ENCODE measurements around the gene PRPF38B.

Gene PRPF38B

DNA sequence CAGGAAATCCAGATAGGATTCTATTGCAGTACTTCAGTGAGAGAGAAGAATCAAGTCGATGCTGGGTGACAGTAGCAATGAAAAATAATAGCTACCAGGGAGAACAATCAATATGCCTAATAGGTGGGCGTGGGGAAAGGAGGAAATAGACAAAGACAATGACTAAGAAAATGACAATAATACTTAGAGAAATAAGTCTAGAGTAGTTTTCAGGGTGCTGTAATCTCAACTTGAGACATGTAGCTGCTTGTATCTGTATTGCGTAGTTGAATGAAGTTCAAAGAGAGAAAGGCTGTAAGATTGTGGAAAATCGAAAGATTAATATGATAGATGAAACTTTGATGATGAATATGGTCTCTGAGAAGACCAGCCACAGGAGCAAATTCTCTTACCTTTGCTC is 57.0 kb downstream of the PRPF38B start:
- no peak overlapping the region for H2BK5ac ChIP-seq (ENCODE audit: low read depth, low read length, poor library complexity, severe bottlenecking)

DNA sequence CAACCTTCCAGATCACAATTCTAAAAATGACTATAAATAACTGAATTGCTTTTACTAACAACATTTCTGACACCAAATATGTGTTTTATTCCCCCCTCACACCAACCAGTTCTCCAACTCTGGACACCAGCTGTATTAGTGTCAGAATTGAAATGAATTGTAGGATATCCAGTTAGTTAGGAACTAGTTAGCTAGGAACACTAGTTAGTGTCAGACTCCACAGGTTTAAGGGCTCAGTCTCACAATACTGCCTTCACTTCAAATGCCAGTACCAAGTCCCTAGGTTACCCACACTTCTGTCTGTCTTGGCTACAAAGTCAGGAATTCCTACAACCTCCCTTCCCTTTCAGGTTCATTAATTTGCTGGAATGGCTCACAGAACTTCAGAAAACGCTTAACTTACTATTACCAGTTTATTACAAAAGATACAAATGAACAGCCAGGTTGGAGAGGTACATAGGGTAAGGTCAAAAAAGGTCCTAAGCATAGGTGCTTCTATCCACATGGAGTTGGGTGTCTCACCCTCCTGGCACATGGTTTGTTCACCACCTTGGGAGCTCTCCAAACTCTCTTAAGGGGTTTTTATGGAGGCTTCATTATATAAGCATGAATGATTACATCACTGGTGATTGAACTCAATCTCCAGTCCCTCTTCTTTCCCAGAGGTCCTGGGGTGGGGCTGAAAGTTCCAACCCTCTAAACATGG is 58.5 kb downstream of the PRPF38B start:
- Histone ChIP-seq H2AFZ (ENCODE audit: low read depth, low read length) (no peak overlapping the region), H2BK12ac (ENCODE audit: low read length in 2 of 2) (no peak overlapping the region), H3K36me3 (ENCODE audit: control insufficient read depth in 1 of 2, insufficient read depth in 2 of 2, low read depth in 1 of 2, low read length in 2 of 2) (peaks cover 9 to 61% of the 10 kb centered on the region in 2 experiments), H4K8ac (ENCODE audit: low read length) (no peak overlapping the region), H3K23ac (ENCODE audit: low read length in 2 of 2) (no peak overlapping the region), H2BK120ac (ENCODE audit: low read depth, low read length) (no peak overlapping the region), H3K27ac (ENCODE audit: low read length, poor library complexity, severe bottlenecking) (peak overlapping the region; percentile 58), H3K4me1 (ENCODE audit: control insufficient read depth, insufficient read depth, low read depth, low read length) (peaks cover 6% of the 10 kb centered on the region), H3K4me3 (ENCODE audit: insufficient read depth in 1 of 2, low read depth in 1 of 2, low read length in 2 of 2) (no peak overlapping the region), H3K4me2 (ENCODE audit: low read length, poor library complexity, severe bottlenecking) (peak overlapping the region; percentile 57), H2BK15ac (ENCODE audit: low read depth, poor library complexity, severe bottlenecking) (no peak overlapping the region), H3K14ac (ENCODE audit: low read length in 2 of 2) (no peak overlapping the region), H2AK5ac (ENCODE audit: low read length, severe bottlenecking) (peak overlapping the region; percentile 48), H3K9me3 (ENCODE audit: control insufficient read depth, low read length) (no peaks in the 10 kb centered on the region), H3K79me1 (replicated peaks; ENCODE audit: low read length, poor library complexity, severe bottlenecking) (peaks cover 7% of the 10 kb centered on the region), H3K4ac (ENCODE audit: low read depth in 1 of 2, low read length in 2 of 2) (no peak overlapping the region), H2BK5ac (ENCODE audit: low read depth, low read length, poor library complexity, severe bottlenecking) (peak overlapping the region; percentile 79), H3K27me3 (ENCODE audit: control insufficient read depth in 1 of 2, insufficient read depth in 1 of 2, low read length in 2 of 2) (no peaks in the 10 kb centered on the region), H4K91ac (ENCODE audit: low read length) (no peak overlapping the region), H3K18ac (ENCODE audit: low read depth in 1 of 2, low read length in 2 of 2) (no peak overlapping the region), H3K9ac (ENCODE audit: low read length) (no peak overlapping the region)
- no CpG with 5 or more reads among the region's 1 CpG for WGBS
- DNase-seq: no peak

More for the DNA sequence above, 57.0 kb downstream of the PRPF38B start:
- no peak overlapping the region for H4K91ac ChIP-seq (ENCODE audit: low read length)
- no peak overlapping the region for H2BK15ac ChIP-seq (ENCODE audit: low read depth, poor library complexity, severe bottlenecking)
- H3K4me3 ChIP-seq (ENCODE audit: insufficient read depth in 1 of 2, low read depth in 1 of 2, low read length in 2 of 2): no peak overlapping the region
- over 99% methylated on average over 4 of the region's 4 CpGs for WGBS
- H3K23ac ChIP-seq (ENCODE audit: low read length in 2 of 2): no peak overlapping the region
- H3K4me2 ChIP-seq (ENCODE audit: low read length, poor library complexity, severe bottlenecking): no peak overlapping the region
- H3K36me3 ChIP-seq (ENCODE audit: control insufficient read depth in 1 of 2, insufficient read depth in 2 of 2, low read depth in 1 of 2, low read length in 2 of 2): peaks cover 8 to 45% of the 10 kb centered on the region in 2 experiments
- H3K9ac ChIP-seq (ENCODE audit: low read length): no peak overlapping the region
- no peak overlapping the region for H2BK12ac ChIP-seq (ENCODE audit: low read length in 2 of 2)
- H3K27ac ChIP-seq (ENCODE audit: low read length, poor library complexity, severe bottlenecking): no peak overlapping the region
- no peak overlapping the region for H2BK120ac ChIP-seq (ENCODE audit: low read depth, low read length)
- no peak overlapping the region for H3K14ac ChIP-seq (ENCODE audit: low read length in 2 of 2)
- H3K9me3 ChIP-seq (ENCODE audit: control insufficient read depth, low read length): no peaks in the 10 kb centered on the region
- peaks cover 6% of the 10 kb centered on the region for H3K4me1 ChIP-seq (ENCODE audit: control insufficient read depth, insufficient read depth, low read depth, low read length)
- H4K8ac ChIP-seq (ENCODE audit: low read length): no peak overlapping the region
- no peak overlapping the region for H3K18ac ChIP-seq (ENCODE audit: low read depth in 1 of 2, low read length in 2 of 2)
- H3K79me1 ChIP-seq (replicated peaks; ENCODE audit: low read length, poor library complexity, severe bottlenecking): peaks cover 4% of the 10 kb centered on the region
- H2AFZ ChIP-seq (ENCODE audit: low read depth, low read length): no peak overlapping the region
- no peak overlapping the region for H2AK5ac ChIP-seq (ENCODE audit: low read length, severe bottlenecking)
- H3K4ac ChIP-seq (ENCODE audit: low read depth in 1 of 2, low read length in 2 of 2): no peak overlapping the region
- DNase-seq: no peak
- H3K27me3 ChIP-seq (ENCODE audit: control insufficient read depth in 1 of 2, insufficient read depth in 1 of 2, low read length in 2 of 2): no peaks in the 10 kb centered on the region
